Breast epithelium (tissue), 3 donors: ENCODE results near the gene PROB1.

ENCODE experiments used
- CTCF ChIP-seq, 3 donors: fragments of 450-650 bp; IDR thresholded peaks; one replicate each; pipeline ENCODE4 v1.5.1; 2016 to 2017; ENCODE audit warnings: antibody characterized with exemption in 3 of 3, mild to moderate bottlenecking in 3 of 3, moderate library complexity in 3 of 3
- POLR2A ChIP-seq: fragments of 450-650 bp; IDR thresholded peaks from one replicate; pipeline ENCODE4 v1.6.1; 2016; ENCODE audit warnings: antibody characterized with exemption, mild to moderate bottlenecking, moderate library complexity

DNA sequence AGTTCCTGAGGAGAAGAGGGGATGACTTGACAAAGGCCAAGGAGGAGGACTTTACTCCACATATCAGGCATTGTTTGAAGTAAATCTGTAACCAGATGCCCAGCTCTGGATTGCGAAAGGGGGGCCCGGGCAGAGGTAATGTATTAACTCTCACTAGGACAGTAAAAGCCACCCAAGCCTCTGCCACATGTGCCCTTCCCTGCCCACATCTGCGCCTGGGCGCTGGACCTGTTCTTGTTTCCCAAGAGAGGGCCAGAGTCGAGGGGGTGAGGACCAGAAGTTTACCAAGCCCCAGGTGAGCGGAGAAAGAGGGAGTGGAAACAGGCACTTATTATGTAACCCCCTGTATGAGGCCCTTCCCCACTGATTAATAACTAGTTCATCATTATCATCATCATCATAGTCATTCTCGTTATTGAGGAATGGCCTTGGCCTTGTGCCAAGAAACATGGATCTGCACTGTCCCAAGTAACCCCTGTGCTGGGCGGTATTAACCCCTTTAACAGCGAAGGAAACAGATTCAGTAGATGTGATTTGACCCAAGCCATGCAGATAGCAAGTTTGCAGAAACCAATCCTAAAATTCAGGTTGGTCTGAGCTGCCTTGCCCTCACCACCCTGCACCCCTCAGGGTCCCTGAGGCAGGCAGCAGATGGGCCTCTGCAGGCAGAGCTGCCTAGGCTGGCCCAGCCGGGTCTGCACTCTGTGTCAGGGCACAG lies 11.5 kb downstream of the PROB1 start, which contains the start of gene SLC23A1:
- no peak for TF ChIP-seq CTCF (IDR thresholded peaks at IDR 0.05)
- no peak for TF ChIP-seq POLR2A
